GM21360 (cell line): ENCODE data around the gene TNNI2.

Experiments used
- ATAC-seq: cut with Tn5 transposase; IDR thresholded peaks from one replicate; pipeline ENCODE4 v1.9.1; 2021; ENCODE audit warnings: mild to moderate bottlenecking, moderate library complexity; ENCODE audit not compliant: unreplicated experiment

Gene TNNI2

GRCh38 chr11:1844221-1845094, 5.7 kb downstream of the TNNI2 start:
- ATAC-seq: no peak

- no peak for ATAC-seq
These were observed 6.3 kb downstream of the TNNI2 start for GRCh38 chr11:1845095-1845429.

GRCh38 chr11:1845561-1846452, 7.0 kb downstream of the TNNI2 start:
- ATAC-seq: no peak

GRCh38 chr11:1846453-1846932, 7.7 kb downstream of the TNNI2 start:
- no peak for ATAC-seq

GRCh38 chr11:1847006-1847735, 8.4 kb downstream of the TNNI2 start:
- ATAC-seq: no peak

- no peak for ATAC-seq
These were observed 9.3 kb downstream of the TNNI2 start for GRCh38 chr11:1847926-1848639.

DNA sequence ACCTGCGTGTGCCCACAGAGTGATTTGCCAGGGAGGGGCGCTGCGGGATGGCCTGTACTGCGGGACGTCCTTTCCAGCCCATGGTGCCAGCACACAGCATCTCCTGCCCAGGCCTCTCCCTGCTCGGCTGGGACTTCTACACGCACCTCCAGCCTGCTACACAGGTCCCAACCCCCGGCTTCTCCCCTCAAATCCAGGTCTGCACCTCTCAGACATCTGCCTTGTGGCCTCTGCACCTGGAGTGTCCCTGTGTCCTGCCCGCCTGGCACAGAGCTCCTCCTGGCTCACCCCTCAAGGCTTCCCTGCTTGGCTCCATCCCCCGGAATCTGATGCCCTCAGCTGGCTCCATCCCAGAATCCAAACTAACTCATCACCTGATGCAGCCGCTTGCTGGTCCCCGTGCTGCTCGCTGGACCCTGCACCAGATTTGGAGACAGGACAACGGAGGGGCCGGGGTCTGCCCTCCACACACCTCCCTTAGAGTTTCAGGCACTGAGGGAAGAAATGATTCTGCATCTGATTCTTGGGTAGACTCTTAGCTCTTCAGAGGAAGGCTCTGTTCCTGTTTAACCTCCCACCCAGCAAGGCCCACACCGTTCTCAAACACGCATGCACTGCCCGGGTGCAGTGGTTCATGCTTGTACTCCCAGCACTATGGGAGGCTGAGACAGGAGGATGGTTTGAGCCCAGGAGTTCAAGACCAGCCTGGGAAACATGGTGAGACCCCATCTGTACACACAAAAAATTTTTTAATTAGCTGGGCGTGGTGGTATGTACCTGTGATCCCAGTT, 10.1 kb downstream of the TNNI2 start:
- ATAC-seq: no peak

DNA sequence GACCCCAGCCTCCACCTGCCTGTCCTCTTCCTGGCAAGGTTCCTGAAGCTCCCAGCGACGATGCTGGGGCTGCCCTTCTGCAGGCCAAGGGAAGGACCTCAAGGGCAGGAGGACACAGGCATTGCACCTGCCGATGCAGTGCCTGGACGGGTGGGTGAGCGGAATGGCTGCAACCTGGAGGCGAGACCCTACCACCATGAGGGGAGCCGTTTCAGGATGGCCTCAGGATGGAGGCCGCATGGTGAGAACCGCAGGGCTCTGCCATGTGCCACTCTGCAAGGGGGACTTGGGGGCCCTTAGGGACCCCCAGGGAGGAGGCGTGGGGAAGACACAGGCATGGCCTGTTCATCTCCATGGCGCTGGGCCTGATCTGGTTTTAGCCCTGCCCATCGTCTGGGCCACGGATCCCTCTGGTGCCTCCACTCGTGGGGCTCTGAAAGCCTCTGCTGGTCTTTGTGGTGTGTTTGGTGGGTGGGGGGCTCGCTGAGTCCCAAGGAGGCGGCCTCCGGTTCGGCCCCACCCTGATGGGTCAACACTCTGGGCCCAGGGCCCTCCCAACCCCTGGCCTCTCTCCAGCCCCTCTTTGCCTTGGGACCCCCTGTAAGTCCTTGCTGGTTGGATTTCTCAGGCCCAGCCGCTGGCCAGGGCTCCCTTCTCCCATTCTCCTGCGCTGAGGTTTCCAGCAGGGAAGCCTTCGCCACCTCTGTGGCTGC, 12.8 kb downstream of the TNNI2 start:
- no peak for ATAC-seq

GRCh38 chr11:1852271-1852876, 13.6 kb downstream of the TNNI2 start:
- no peak for ATAC-seq

DNA sequence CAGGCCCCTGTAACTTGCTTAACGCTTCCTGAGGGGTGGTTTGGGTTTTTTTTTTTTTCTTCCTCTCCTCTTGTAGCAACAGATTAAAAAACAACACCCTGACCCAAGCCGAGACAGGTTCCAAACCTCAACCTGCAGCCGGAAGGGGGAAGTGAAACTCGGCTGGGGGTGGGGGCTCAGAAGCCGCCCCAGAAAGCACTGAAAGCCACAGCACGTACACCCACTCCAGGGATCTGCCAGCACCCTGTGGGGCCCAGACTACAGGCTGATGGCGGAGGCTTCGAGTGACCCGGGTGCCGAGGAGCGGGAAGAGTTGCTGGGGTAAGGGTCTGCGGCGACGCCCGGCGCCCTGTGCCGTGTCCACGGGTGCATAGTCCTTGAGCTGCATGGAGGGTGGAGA, 14.1 kb downstream of the TNNI2 start, which contains the start of gene LSP1:
TSS of gene LSP1 (plus strand) at position 208 of the 400 bp plus-strand sequence. CDS start at position 269, 61 bp downstream.
- ATAC-seq: peak; percentile 45

DNA sequence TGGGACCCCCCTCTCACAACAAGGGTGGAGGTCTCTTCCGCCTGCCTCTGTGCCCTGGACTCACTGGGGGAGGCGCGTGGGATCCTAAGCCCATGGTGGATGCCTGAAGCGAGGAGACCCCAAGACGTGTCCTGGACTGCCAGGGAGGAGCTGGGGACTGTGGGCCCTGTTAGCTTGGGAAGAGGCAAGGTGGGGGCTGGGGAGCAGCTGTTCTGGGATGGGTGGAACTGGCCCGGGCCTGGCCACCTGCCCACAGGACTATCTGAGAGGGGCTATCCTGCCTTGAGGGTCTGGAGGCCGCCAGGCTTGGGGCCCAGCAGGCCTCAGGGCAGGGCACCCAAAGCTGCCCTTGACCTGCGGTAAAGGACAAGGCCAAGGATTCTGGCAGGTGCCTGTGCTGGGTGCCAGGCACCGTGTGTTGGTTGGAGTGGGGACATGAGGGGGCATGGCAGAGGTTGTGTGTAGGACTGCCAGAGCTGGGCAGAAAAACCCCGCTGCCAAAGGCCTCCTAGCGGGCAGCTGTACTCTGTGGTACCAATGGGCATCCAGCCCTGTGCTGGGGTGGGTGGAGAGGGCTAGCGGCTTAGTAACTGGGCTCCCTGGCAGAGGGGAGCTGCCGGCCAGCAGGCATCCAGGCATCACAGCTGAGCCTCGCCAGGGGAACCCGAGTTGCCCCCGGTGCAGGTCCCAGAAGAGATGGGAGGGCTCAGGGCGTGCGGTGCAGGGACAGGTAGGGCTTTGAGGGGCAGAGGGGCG, 14.8 kb downstream of the TNNI2 start:
- ATAC-seq: no peak

DNA sequence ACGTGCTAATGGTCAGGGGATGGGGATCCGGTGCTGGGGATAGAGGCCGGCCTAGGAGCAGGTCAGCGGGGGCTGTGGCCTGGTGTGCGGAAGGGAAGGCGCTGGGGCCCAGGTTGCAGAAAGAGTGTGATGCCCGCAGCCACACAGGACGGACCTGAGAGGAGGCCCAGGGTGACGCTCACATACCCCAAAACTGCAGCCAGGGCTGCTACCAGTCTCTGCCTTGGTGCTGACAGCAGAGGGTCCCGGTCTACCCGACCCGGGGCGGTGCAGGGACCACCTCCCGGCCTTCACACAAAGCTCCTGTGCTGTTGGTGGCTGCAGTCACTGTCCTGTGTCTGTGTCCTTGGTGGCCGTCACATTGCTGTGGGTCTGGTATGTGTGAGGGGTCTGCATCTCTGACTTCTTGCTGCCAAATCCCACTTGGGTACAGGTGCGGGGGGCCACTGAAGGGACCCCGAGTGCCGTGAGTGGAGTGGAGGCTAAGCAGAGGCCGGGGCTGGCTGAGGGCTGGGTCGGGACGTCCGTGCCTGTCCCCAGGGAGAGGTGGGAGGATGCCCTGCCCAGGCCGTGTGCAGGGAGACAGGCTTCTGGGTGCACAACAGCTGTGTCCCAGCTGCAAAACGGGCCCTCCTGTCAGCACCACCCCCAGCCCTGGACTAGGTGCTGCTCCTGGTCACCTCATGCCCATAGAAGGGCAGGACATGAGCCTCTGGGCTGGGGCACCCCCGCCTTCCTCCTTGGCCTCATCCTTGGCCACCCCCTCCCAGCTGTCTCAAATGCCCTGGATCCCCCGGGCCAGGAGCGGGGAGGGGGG, 15.6 kb downstream of the TNNI2 start:
- peak; percentile 14 for ATAC-seq

DNA sequence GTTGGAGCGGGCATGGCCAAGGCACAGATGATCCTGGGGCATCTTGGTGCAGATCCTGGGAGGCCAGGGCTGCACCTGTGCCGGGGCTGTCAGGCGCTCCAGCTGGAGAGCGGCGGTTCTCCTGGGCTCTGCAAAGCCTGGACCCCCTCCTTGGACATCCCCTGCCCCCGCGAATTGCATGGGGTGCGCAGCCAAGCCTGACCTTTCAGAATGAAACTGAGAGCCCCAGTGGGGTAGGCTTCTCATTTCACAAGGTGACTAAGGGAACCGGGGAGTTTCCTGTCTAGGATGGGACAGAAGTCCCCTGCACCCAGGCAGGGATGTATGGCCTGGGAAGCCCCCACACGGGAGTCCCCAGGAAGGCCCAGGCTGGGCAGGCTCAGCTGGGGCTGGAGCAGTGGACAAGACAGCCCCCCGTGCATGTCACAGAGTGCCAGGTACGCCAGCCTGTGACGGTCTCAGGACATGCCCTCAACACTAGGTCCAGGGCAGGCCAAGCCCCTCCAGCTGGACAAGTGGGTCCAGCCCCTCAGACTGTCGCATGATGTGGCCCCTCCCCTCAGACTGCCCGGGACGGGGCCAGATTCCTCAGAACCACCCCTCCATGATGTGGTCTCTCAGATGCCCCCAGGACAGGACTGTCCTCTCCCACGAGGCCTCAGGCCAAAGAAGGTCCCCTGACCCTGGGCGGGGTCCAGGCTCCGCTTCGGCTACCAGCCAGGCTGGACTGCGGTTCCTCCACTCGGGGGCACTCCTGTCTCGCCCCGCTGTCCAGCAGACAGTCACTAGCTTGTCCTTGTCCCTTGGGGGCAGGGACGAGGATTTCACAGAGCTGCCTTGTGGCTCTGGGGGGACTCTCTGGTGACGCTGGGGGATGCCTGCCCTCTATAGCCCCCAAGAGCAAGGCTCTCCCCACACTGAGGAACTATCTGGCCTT, 16.4 kb downstream of the TNNI2 start:
- peak; percentile 34 for ATAC-seq

DNA sequence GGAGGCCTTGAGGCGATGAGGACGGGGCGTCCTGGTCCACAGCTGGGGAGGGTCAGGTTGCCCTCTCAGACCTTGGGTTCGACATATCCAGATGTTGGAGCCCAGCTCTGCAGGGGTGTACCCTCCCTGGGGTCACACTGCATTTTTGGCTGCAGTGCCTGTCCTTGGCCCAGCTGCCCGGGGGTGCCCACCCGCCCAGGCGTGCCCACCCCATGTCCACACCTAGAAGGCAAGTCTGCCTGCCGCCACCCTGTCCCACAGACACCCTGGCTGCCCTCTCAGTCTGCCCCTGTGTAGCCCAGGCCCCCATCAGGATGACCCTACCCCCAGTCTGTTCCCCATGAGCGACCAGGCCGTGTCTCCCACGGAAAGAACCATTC, 17.1 kb downstream of the TNNI2 start:
- ATAC-seq: no peak

DNA sequence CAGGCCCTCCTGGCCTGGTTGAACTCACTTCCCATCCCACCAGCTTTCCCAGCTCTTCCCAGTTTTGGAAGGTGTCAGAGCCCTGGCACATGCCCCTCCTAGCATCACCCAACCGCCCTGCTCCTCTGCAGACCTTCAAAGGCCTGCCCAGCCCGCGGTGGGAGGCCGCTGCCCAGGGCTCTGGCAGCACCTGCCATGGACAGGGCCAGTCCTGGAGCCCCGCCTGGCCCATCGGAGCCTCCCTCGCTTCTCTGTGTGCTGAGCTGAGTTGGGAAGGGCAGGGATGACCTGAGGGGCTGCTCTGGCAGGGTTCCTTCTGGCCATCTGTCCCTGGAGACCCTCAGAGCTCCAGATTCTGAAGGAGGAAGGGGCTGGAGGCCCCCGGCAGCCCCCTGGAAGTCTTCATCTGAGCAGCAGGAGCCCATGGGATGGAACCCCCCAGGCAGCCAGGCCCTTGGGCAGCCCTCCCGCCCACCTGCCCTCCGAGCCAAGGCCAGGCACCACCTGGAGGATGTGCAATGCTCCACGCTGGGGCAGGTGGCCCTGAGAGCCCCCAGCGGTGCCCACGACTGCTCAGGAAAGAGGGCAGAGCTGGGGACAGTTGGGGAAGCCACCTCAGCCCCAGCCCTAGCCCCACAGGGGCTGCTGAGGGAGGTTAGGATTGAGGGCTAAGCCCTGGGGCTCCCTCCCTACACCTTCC, 17.7 kb downstream of the TNNI2 start:
- ATAC-seq: no peak
